HG02588 (cell line): Measurements from ENCODE around the gene DNALI1.
"Not testable (repeated sequence)": the region's sequence is repeated elsewhere in the genome, so short reads cannot be mapped to it uniquely, and the experiment has no call there.

Source experiments
- ATAC-seq: cut with Tn5 transposase; IDR thresholded peaks from one replicate; pipeline ENCODE4 v1.9.1; 2021; ENCODE audit warnings: mild to moderate bottlenecking, moderate library complexity; ENCODE audit not compliant: unreplicated experiment

Gene DNALI1

GRCh38 chr1:37556712-37557196 lies at the start of gene DNALI1:
TSS of gene DNALI1 (plus strand) at chr1:37556940. CDS start at chr1:37556995, 55 bp downstream.
- ATAC-seq: no peak

GRCh38 chr1:37509181-37509580 lies 47.6 kb upstream of the DNALI1 start:
- ATAC-seq: no peak

GRCh38 chr1:37513795-37514349 lies 42.9 kb upstream of the DNALI1 start:
- ATAC-seq: peak; percentile 34

GRCh38 chr1:37514350-37515184 lies 42.2 kb upstream of the DNALI1 start, which contains the start of gene MEAF6:
TSS of gene MEAF6 (minus strand) at chr1:37514766. CDS start at chr1:37514746, 20 bp downstream.
- ATAC-seq: peak; percentile 89

GRCh38 chr1:37515185-37516034 lies 41.3 kb upstream of the DNALI1 start:
- no peak for ATAC-seq

GRCh38 chr1:37517569-37517968 lies 39.2 kb upstream of the DNALI1 start:
- no peak for ATAC-seq

- not testable (repeated sequence) for ATAC-seq
Observed at GRCh38 chr1:37518241-37518640, 38.5 kb upstream of the DNALI1 start.

- ATAC-seq: not testable (repeated sequence)
Observed at GRCh38 chr1:37518929-37519328, 37.8 kb upstream of the DNALI1 start.

- ATAC-seq: no peak
Observed at GRCh38 chr1:37519613-37520012, 37.1 kb upstream of the DNALI1 start.

GRCh38 chr1:37529888-37530287 lies 26.9 kb upstream of the DNALI1 start:
- not testable (repeated sequence) for ATAC-seq

GRCh38 chr1:37532418-37533156 lies 24.2 kb upstream of the DNALI1 start:
- not testable (repeated sequence) for ATAC-seq

- ATAC-seq: no peak
Observed at GRCh38 chr1:37533317-37534093, 23.2 kb upstream of the DNALI1 start.

GRCh38 chr1:37537378-37537777 lies 19.4 kb upstream of the DNALI1 start:
- no peak for ATAC-seq

GRCh38 chr1:37539154-37539553 lies 17.6 kb upstream of the DNALI1 start:
- not testable (repeated sequence) for ATAC-seq

- no peak for ATAC-seq
Observed at GRCh38 chr1:37540036-37540785, 16.5 kb upstream of the DNALI1 start.

- no peak for ATAC-seq
Observed at GRCh38 chr1:37544530-37544929, 12.2 kb upstream of the DNALI1 start.

GRCh38 chr1:37545019-37545418 lies 11.7 kb upstream of the DNALI1 start:
- no peak for ATAC-seq

GRCh38 chr1:37549341-37549740 lies 7.4 kb upstream of the DNALI1 start:
- ATAC-seq: no peak

- peak; percentile 11 for ATAC-seq
Observed at GRCh38 chr1:37553598-37553926, 3.2 kb upstream of the DNALI1 start.
